ENCODE data around the gene FOXD4L6. TPM values are rescaled to one million over a fixed set of nuclear protein-coding genes. Genes with fewer than 3 reads are reported as not detected.
"Not testable (repeated sequence)": the region's sequence is repeated elsewhere in the genome, so short reads cannot be mapped to it uniquely, and the experiment has no call there.

The FOXD4L6 gene
- total and polyA plus RNA-seq, 2 donors (not counting 1 experiment from before 2014, with no cell fraction given), result not detected

GRCh38 chr9:41086685-41087084 lies 41.8 kb downstream of the FOXD4L6 start:
- H3K4me3 ChIP-seq (ENCODE audit: control extremely low read depth in 1 of 5, extremely low read depth in 1 of 5, insufficient read depth in 1 of 5, low read depth in 2 of 5, low read length in 4 of 5); H3K27ac Mint-ChIP-seq; H3K9me3 ChIP-seq (ENCODE audit: control extremely low read depth in 1 of 3, control insufficient read depth in 2 of 3, insufficient read depth in 1 of 3, low read length in 2 of 3); ATAC-seq (ENCODE audit: low read depth); H3K4me2 ChIP-seq (replicated peaks; ENCODE audit: low read depth, low read length, poor library complexity, severe bottlenecking); intact Hi-C loops (cut with micrococcal nuclease); H3K27ac ChIP-seq (ENCODE audit: low read length in 2 of 2); POLR2A ChIA-PET; H3K9me3 Mint-ChIP-seq (ENCODE audit: insufficient read depth); H2AFZ ChIP-seq (ENCODE audit: insufficient read depth, low read depth, low read length, poor library complexity, severe bottlenecking); H3K4me1 Mint-ChIP-seq; H3K9ac ChIP-seq (ENCODE audit: low read length); H3K4me1 ChIP-seq (ENCODE audit: control insufficient read depth in 2 of 2, insufficient read depth in 2 of 2, low read length in 2 of 2); H3K79me2 ChIP-seq (ENCODE audit: control insufficient read depth, insufficient read depth, low read length); H3K36me3 ChIP-seq (replicated peaks in 1 of 2; ENCODE audit: control extremely low read depth in 1 of 2, control insufficient read depth in 1 of 2, extremely low read depth in 1 of 2, insufficient read depth in 2 of 2, low read length in 1 of 2); H3K27me3 ChIP-seq (replicated peaks in 1 of 4; ENCODE audit: control extremely low read depth in 1 of 4, control insufficient read depth in 3 of 4, insufficient read depth in 4 of 4, low read length in 3 of 4); H3K4me3 Mint-ChIP-seq; H4K20me1 ChIP-seq (ENCODE audit: control insufficient read depth, insufficient read depth, low read length, poor library complexity, severe bottlenecking); CTCF ChIA-PET; DNase-seq: not testable (repeated sequence)
- peaks cover 19% of the 10 kb centered on the region for H3K27me3 Mint-ChIP-seq
- WGBS (ENCODE audit: insufficient coverage), result no CpG with 5 or more reads among the region's 1 CpG

- H3K27me3 Mint-ChIP-seq, result peaks cover 19% of the 10 kb centered on the region
- no CpG with 5 or more reads among the region's 3 CpGs for WGBS (ENCODE audit: insufficient coverage)
- H4K20me1 ChIP-seq (ENCODE audit: control insufficient read depth, insufficient read depth, low read length, poor library complexity, severe bottlenecking); H3K9ac ChIP-seq (ENCODE audit: low read length); H3K79me2 ChIP-seq (ENCODE audit: control insufficient read depth, insufficient read depth, low read length); DNase-seq; CTCF ChIA-PET; H3K27me3 ChIP-seq (replicated peaks in 1 of 4; ENCODE audit: control extremely low read depth in 1 of 4, control insufficient read depth in 3 of 4, insufficient read depth in 4 of 4, low read length in 3 of 4); intact Hi-C loops (cut with micrococcal nuclease); H2AFZ ChIP-seq (ENCODE audit: insufficient read depth, low read depth, low read length, poor library complexity, severe bottlenecking); H3K27ac Mint-ChIP-seq; H3K9me3 Mint-ChIP-seq (ENCODE audit: insufficient read depth); H3K4me3 Mint-ChIP-seq; H3K4me1 Mint-ChIP-seq; H3K36me3 ChIP-seq (replicated peaks in 1 of 2; ENCODE audit: control extremely low read depth in 1 of 2, control insufficient read depth in 1 of 2, extremely low read depth in 1 of 2, insufficient read depth in 2 of 2, low read length in 1 of 2); ATAC-seq (ENCODE audit: low read depth); H3K4me1 ChIP-seq (ENCODE audit: control insufficient read depth in 2 of 2, insufficient read depth in 2 of 2, low read length in 2 of 2); H3K27ac ChIP-seq (ENCODE audit: low read length in 2 of 2); H3K4me3 ChIP-seq (ENCODE audit: control extremely low read depth in 1 of 5, extremely low read depth in 1 of 5, insufficient read depth in 1 of 5, low read depth in 2 of 5, low read length in 4 of 5); H3K9me3 ChIP-seq (ENCODE audit: control extremely low read depth in 1 of 3, control insufficient read depth in 2 of 3, insufficient read depth in 1 of 3, low read length in 2 of 3); POLR2A ChIA-PET; H3K4me2 ChIP-seq (replicated peaks; ENCODE audit: low read depth, low read length, poor library complexity, severe bottlenecking): not testable (repeated sequence)
Observed at GRCh38 chr9:41086215-41086614, 42.3 kb downstream of the FOXD4L6 start.

GRCh38 chr9:41082358-41082757 lies 46.1 kb downstream of the FOXD4L6 start:
- H4K20me1 ChIP-seq (ENCODE audit: control insufficient read depth, insufficient read depth, low read length, poor library complexity, severe bottlenecking); H3K4me3 ChIP-seq (ENCODE audit: control extremely low read depth in 1 of 5, extremely low read depth in 1 of 5, insufficient read depth in 1 of 5, low read depth in 2 of 5, low read length in 4 of 5); H3K9me3 Mint-ChIP-seq (ENCODE audit: insufficient read depth); H3K4me1 ChIP-seq (ENCODE audit: control insufficient read depth in 2 of 2, insufficient read depth in 2 of 2, low read length in 2 of 2); CTCF ChIA-PET; H3K9ac ChIP-seq (ENCODE audit: low read length); DNase-seq; H3K27ac ChIP-seq (ENCODE audit: low read length in 2 of 2); H3K27ac Mint-ChIP-seq; H3K4me1 Mint-ChIP-seq; H3K79me2 ChIP-seq (ENCODE audit: control insufficient read depth, insufficient read depth, low read length); H2AFZ ChIP-seq (ENCODE audit: insufficient read depth, low read depth, low read length, poor library complexity, severe bottlenecking); H3K9me3 ChIP-seq (ENCODE audit: control extremely low read depth in 1 of 3, control insufficient read depth in 2 of 3, insufficient read depth in 1 of 3, low read length in 2 of 3); H3K36me3 ChIP-seq (replicated peaks in 1 of 2; ENCODE audit: control extremely low read depth in 1 of 2, control insufficient read depth in 1 of 2, extremely low read depth in 1 of 2, insufficient read depth in 2 of 2, low read length in 1 of 2); intact Hi-C loops (cut with micrococcal nuclease); H3K4me3 Mint-ChIP-seq; POLR2A ChIA-PET; H3K4me2 ChIP-seq (replicated peaks; ENCODE audit: low read depth, low read length, poor library complexity, severe bottlenecking); H3K27me3 ChIP-seq (replicated peaks in 1 of 4; ENCODE audit: control extremely low read depth in 1 of 4, control insufficient read depth in 3 of 4, insufficient read depth in 4 of 4, low read length in 3 of 4); ATAC-seq (ENCODE audit: low read depth): not testable (repeated sequence)
- no CpG with 5 or more reads among the region's 4 CpGs for WGBS (ENCODE audit: insufficient coverage)
- peaks cover 17% of the 10 kb centered on the region for H3K27me3 Mint-ChIP-seq

- ATAC-seq (ENCODE audit: low read depth); H3K4me1 Mint-ChIP-seq; H3K9me3 Mint-ChIP-seq (ENCODE audit: insufficient read depth); intact Hi-C loops (cut with micrococcal nuclease); H3K4me3 Mint-ChIP-seq; H3K4me1 ChIP-seq (ENCODE audit: control insufficient read depth in 2 of 2, insufficient read depth in 2 of 2, low read length in 2 of 2); POLR2A ChIA-PET; H3K36me3 ChIP-seq (replicated peaks in 1 of 2; ENCODE audit: control extremely low read depth in 1 of 2, control insufficient read depth in 1 of 2, extremely low read depth in 1 of 2, insufficient read depth in 2 of 2, low read length in 1 of 2); H4K20me1 ChIP-seq (ENCODE audit: control insufficient read depth, insufficient read depth, low read length, poor library complexity, severe bottlenecking); H3K27me3 ChIP-seq (replicated peaks in 1 of 4; ENCODE audit: control extremely low read depth in 1 of 4, control insufficient read depth in 3 of 4, insufficient read depth in 4 of 4, low read length in 3 of 4); H3K4me2 ChIP-seq (replicated peaks; ENCODE audit: low read depth, low read length, poor library complexity, severe bottlenecking); H3K9me3 ChIP-seq (ENCODE audit: control extremely low read depth in 1 of 3, control insufficient read depth in 2 of 3, insufficient read depth in 1 of 3, low read length in 2 of 3); H3K79me2 ChIP-seq (ENCODE audit: control insufficient read depth, insufficient read depth, low read length); H3K27ac Mint-ChIP-seq; H3K4me3 ChIP-seq (ENCODE audit: control extremely low read depth in 1 of 5, extremely low read depth in 1 of 5, insufficient read depth in 1 of 5, low read depth in 2 of 5, low read length in 4 of 5); H2AFZ ChIP-seq (ENCODE audit: insufficient read depth, low read depth, low read length, poor library complexity, severe bottlenecking); CTCF ChIA-PET; DNase-seq; H3K9ac ChIP-seq (ENCODE audit: low read length); H3K27ac ChIP-seq (ENCODE audit: low read length in 2 of 2): not testable (repeated sequence)
- H3K27me3 Mint-ChIP-seq, result peaks cover 22% of the 10 kb centered on the region
- 78% methylated on average over 1 of the region's 4 CpGs for WGBS (ENCODE audit: insufficient coverage)
Observed at GRCh38 chr9:41079464-41079863, 49.0 kb downstream of the FOXD4L6 start.

Data from B cell (primary cell).